ENCODE measurements around the gene RHOT2. TPM values are rescaled to one million over a fixed set of nuclear protein-coding genes. Genes with fewer than 3 reads are reported as not detected.

Gene RHOT2
- total and polyA plus RNA-seq, 10 of the 15 experiments (the other 5 are each of a cell fraction or from before 2014, with no cell fraction given) = 3.7 to 174 (median 69.8) TPM

GRCh38 chr16:706189-707061 is 38.5 kb downstream of the RHOT2 start:
- no peaks in the 10 kb centered on the region for H4K20me1 ChIP-seq (ENCODE audit: control insufficient read depth, insufficient read depth)
- TF ChIP-seq SMC3 (IDR thresholded peaks at IDR 0.05; ENCODE audit: borderline replicate concordance, low read length) (no peak), ATF3 (IDR thresholded peaks at IDR 0.05; ENCODE audit: borderline replicate concordance, extremely low read depth, low read depth, low read length) (no peak), E2F8 (IDR thresholded peaks at IDR 0.05; ENCODE audit: low read depth, partially characterized antibody) (no peak), SPI1 (IDR thresholded peaks at IDR 0.05; ENCODE audit: borderline replicate concordance, insufficient read depth, low read depth, low read length) (no peak), JUND (IDR thresholded peaks at IDR 0.05; ENCODE audit: low read depth, low read length) (no peak), RELA (IDR thresholded peaks at IDR 0.05; ENCODE audit: borderline replicate concordance, partially characterized antibody) (no peak), NFIC (IDR thresholded peaks at IDR 0.05; ENCODE audit: low read depth, low read length) (no peak), FOXM1 (IDR thresholded peaks at IDR 0.05; ENCODE audit: low read depth, low read length) (no peak), BMI1 (IDR thresholded peaks at IDR 0.05; ENCODE audit: borderline replicate concordance) (no peak), RB1 (IDR thresholded peaks at IDR 0.05; ENCODE audit: borderline replicate concordance) (no peak), HSF1 (IDR thresholded peaks at IDR 0.05; ENCODE audit: low read depth, low read length) (no peak), SMAD1 (IDR thresholded peaks at IDR 0.05; ENCODE audit: low read depth, partially characterized antibody) (no peak), ZNF24 (IDR thresholded peaks at IDR 0.05) (no peak), LARP7 (IDR thresholded peaks at IDR 0.05) (no peak)
- in situ Hi-C loops (cut with MboI) = no loop called here
- DNase-seq (ENCODE audit: low read depth, low spot score) = no peak
- WGBS (ENCODE audit: insufficient coverage, insufficient replicate concordance, low lambda C conversion rate, missing lambda C conversion rate) = 8% methylated on average over 39 of the region's 49 CpGs
- H2AFZ ChIP-seq (ENCODE audit: control insufficient read depth, low read depth, low read length) = no peak overlapping the region
- no peak overlapping the region for H3K27ac ChIP-seq (ENCODE audit: control insufficient read depth, insufficient read depth)
- ChIA-PET RAD21 (ENCODE audit: unreplicated experiment) (no interaction called here), SMC1A (ENCODE audit: uncharacterized antibody, unreplicated experiment) (no interaction called here), CTCF (no interaction called here), POLR2A (no interaction called here)
- H3K9me3 ChIP-seq (replicated peaks; ENCODE audit: control insufficient read depth, insufficient read depth, low read length) = no peaks in the 10 kb centered on the region
- H3K9ac ChIP-seq (ENCODE audit: control insufficient read depth, insufficient read depth, low read length) = no peak overlapping the region
- H3K27me3 ChIP-seq (replicated peaks in 1 of 2; ENCODE audit: control insufficient read depth in 2 of 2, insufficient read depth in 2 of 2, low read length in 1 of 2) = peaks cover 0 to 11% of the 10 kb centered on the region in 2 experiments; a peak in 2 of 4 replicates
- H3K4me3 ChIP-seq = no peak overlapping the region
- intact Hi-C loops (cut with micrococcal nuclease; ENCODE audit: unreplicated experiment) = no loop called here
- BruUV-seq (replicated peaks) = no TSS peak
- FAIRE-seq = no peak
- no peaks in the 10 kb centered on the region for H3K4me1 ChIP-seq (ENCODE audit: control insufficient read depth, insufficient read depth, low read length)
- H3K4me2 ChIP-seq (ENCODE audit: control insufficient read depth, insufficient read depth) = no peak overlapping the region
- H3K79me2 ChIP-seq (ENCODE audit: control insufficient read depth, insufficient read depth, low read length) = no peaks in the 10 kb centered on the region
- H3K36me3 ChIP-seq (ENCODE audit: control insufficient read depth in 2 of 2, insufficient read depth in 2 of 2, low read length in 1 of 2) = no peaks in the 10 kb centered on the region
- no peak for ATAC-seq

Data from GM12878 (cell line).